ENCODE data around the gene CCBE1.

DNA sequence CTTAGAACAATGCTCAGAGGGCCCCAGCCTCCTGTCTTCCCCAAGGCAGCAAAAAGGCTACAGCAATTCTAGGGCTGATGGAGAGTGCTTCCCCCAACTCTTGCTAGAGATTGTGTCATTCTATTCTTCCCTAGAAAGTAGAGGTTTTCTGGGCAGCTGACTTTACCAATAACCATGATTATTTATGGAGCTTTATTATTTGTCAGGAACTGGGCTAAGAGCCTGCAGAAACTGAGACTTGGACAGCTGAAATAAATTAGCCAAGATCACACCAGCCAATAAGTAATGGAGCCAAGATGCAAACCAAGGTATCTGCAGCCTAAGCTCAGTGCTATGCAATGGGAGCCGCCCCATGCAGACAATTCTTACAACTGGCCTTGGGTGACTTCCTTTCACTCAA is 84.8 kb downstream of the CCBE1 start:
- TF ChIP-seq, protein P1, sequence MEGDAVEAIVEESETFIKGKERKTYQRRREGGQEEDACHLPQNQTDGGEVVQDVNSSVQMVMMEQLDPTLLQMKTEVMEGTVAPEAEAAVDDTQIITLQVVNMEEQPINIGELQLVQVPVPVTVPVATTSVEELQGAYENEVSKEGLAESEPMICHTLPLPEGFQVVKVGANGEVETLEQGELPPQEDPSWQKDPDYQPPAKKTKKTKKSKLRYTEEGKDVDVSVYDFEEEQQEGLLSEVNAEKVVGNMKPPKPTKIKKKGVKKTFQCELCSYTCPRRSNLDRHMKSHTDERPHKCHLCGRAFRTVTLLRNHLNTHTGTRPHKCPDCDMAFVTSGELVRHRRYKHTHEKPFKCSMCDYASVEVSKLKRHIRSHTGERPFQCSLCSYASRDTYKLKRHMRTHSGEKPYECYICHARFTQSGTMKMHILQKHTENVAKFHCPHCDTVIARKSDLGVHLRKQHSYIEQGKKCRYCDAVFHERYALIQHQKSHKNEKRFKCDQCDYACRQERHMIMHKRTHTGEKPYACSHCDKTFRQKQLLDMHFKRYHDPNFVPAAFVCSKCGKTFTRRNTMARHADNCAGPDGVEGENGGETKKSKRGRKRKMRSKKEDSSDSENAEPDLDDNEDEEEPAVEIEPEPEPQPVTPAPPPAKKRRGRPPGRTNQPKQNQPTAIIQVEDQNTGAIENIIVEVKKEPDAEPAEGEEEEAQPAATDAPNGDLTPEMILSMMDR (conservative IDR thresholded peaks at IDR 0.05 in 1 of 2, IDR thresholded peaks at IDR 0.05 in 1 of 2; ENCODE audit: low read depth in 1 of 2, low read length in 2 of 2) = no peak
- no peak for TF ChIP-seq EZH2 (IDR thresholded peaks at IDR 0.05; ENCODE audit: low read length, missing control alignments)
